ENCODE data around the gene PPP1R3F. TPM values are rescaled to one million over a fixed set of nuclear protein-coding genes. Genes with fewer than 3 reads are reported as not detected.

Gene PPP1R3F
- 1.2 and 2.2 TPM in 2 replicates for total RNA-seq (2011; cell fraction: chromatin; rRNA removed; ENCODE audit: low replicate concordance)
- 2.7 and 5.1 TPM in 2 replicates for total RNA-seq (2011; cell fraction: nucleolus; rRNA removed)
- 0.88 and 1.1 TPM in 2 replicates for total RNA-seq (2011; cell fraction: nucleoplasm; rRNA removed)
- 0.54 and 0.69 TPM in 2 replicates for total RNA-seq (2014; rRNA removed)
- total RNA-seq (2014; rRNA removed; fragmentation: Illumina TruSeq; extraction: Trizol) = 0.06 and 0.18 TPM in 2 replicates
- 0.57 and 0.91 TPM in 2 replicates for total RNA-seq (2015; rRNA removed; fragmentation: Illumina TruSeq; extraction: Trizol)
- total RNA-seq (2021) = 0.81 and 0.86 TPM in 2 replicates
- polyA plus RNA-seq (2011; rRNA removed) = 0.32 and 0.61 TPM in 2 replicates
- 0.38 and 0.52 TPM in 2 replicates for polyA plus RNA-seq (2011; cell fraction: cytosol; rRNA removed)
- 1.6 and 2.2 TPM in 2 replicates for polyA plus RNA-seq (2011; cell fraction: nucleus; rRNA removed)
- 0.39 and 1.00 TPM in 2 replicates for polyA plus RNA-seq (2012)
- polyA plus RNA-seq (2014; fragmentation: Illumina TruSeq; extraction: Trizol) = 0.16 and 0.32 TPM in 2 replicates
- under 1 TPM in 1 of 2 experiments, not detected in 1; 0.03 TPM for polyA plus RNA-seq (2014; fragmentation: Nextera tagmentation; extraction: Ambion mirVana)
- polyA plus RNA-seq (2014; rRNA removed) = 0.56 and 1.1 TPM in 2 replicates
- 0.18 and 0.36 TPM in 2 replicates for polyA minus RNA-seq (2011; rRNA and poly(A)+ RNA removed)
- not detected in 2 replicates for polyA minus RNA-seq (2011; cell fraction: cytosol; rRNA and poly(A)+ RNA removed)
- 3.0 and 3.4 TPM in 2 replicates for polyA minus RNA-seq (2011; cell fraction: nucleus; rRNA and poly(A)+ RNA removed)
- percentile 55 among the genes with signal in this experiment for Bru-seq, nascent RNA
- percentile 52 among the genes with signal in this experiment for BruChase-seq, experiment 1, labeled RNA remaining after a 2-hour chase
- BruChase-seq, experiment 2, labeled RNA remaining after a 6-hour chase = percentile 49 among the genes with signal in this experiment
- long read RNA-seq, experiment 1, partial matches to known transcripts = 0 of 1 reads
- long read RNA-seq, experiment 1, other reads (novel, unspliced or antisense) = 0 of 1 reads
- long read RNA-seq, experiment 2, partial matches to known transcripts = 0 of 2 reads
- long read RNA-seq, experiment 2, other reads (novel, unspliced or antisense) = 2 of 2 reads
- long read RNA-seq, experiment 3 = 0 reads

DNA sequence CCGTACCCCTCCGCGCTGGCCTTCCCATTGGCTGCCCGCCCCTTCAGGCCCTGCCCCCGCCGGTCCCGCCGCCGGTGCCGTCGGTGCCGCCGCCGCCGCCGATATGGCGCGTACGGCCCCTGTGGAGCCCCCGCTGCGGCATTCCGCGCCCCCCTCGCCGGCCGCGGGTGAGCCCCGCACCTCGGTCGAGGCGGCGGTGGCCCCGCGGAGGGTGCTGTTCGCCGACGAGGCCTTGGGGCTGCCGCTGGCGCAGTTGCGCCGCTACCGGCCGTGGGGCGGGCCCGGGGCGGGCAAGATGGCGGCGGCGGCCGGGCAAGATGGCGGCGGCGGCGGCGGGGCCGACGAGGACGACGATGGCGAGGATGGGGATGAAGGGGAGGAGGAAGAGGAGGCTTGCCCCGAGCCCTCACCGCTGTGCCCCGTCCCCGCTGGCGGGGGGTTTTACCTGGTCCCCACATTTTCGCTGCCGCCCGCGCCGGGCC, at the start of gene PPP1R3F:
TSS of gene PPP1R3F (plus strand) at position 27 of the 482 bp plus-strand sequence. CDS start at position 104, 77 bp downstream.
- intact Hi-C loops (cut with micrococcal nuclease) = no loop called here
- CTCF ChIA-PET (ENCODE audit: low intra/inter-chr PET ratio) = no interaction called here
- H3K9ac ChIP-seq (ENCODE audit: insufficient read depth in 1 of 2, low read depth in 2 of 2, low read length in 2 of 2) = peak within 1 kb of the TSS; percentile 81 to 89
- peak within 1 kb of the TSS; percentile 97 for H2AFZ ChIP-seq (ENCODE audit: low read depth, low read length)
- no peaks in the 10 kb centered on the region for H3K27me3 ChIP-seq (ENCODE audit: control insufficient read depth in 2 of 2, insufficient read depth in 2 of 2, low read length in 2 of 2)
- POLR2A ChIA-PET = no interaction called here
- peak within 1 kb of the TSS; percentile 90 for H3K4me2 ChIP-seq (ENCODE audit: insufficient read depth, low read length)
- no peaks in the 10 kb centered on the region for H3K9me1 ChIP-seq (ENCODE audit: control insufficient read depth, insufficient read depth, low read length)
- H3K36me3 ChIP-seq (ENCODE audit: control insufficient read depth, insufficient read depth, low read length) = 0 out of 3 replicates have a peak, but pooled peaks cover 3% of the 10 kb centered on the region
- FAIRE-seq = no peak
- H3K4me3 ChIP-seq = peak within 1 kb of the TSS; percentile 54
- no CpG with 5 or more reads among the region's 70 CpGs for WGBS (ENCODE audit: insufficient coverage, low coverage, missing lambda C conversion rate)
- peaks cover 32% of the 10 kb centered on the region for H3K79me2 ChIP-seq (ENCODE audit: control insufficient read depth, insufficient read depth, low read length)
- in situ Hi-C loops (cut with MboI) = no loop called here
- H4K20me1 ChIP-seq (replicated peaks; ENCODE audit: control insufficient read depth, insufficient read depth, low read length) = no peaks in the 10 kb centered on the region
- peak; percentile 6 for ATAC-seq
- no peaks in the 10 kb centered on the region for H3K9me3 ChIP-seq (replicated peaks; ENCODE audit: control insufficient read depth, insufficient read depth, low read depth, low read length)
- H3K27ac ChIP-seq (ENCODE audit: extremely low read depth, low read depth, low read length) = peak within 1 kb of the TSS; percentile 95
- no TSS peak for BruUV-seq (replicated peaks)
- H3K4me1 ChIP-seq (replicated peaks in 1 of 2; ENCODE audit: control insufficient read depth in 2 of 2, insufficient read depth in 2 of 2, low read length in 2 of 2) = peaks cover 25 to 28% of the 10 kb centered on the region in 2 experiments; a peak in 4 of 5 replicates
- DNase-seq (ENCODE audit: extremely low read depth in 1 of 4, low spot score in 3 of 4) = peak in 1 of 4 experiments; percentile 23
- TF ChIP-seq MXI1 (IDR thresholded peaks at IDR 0.05; ENCODE audit: low read depth, low read length) (no peak), SOX6 (IDR thresholded peaks at IDR 0.05) (no peak), RBFOX2 (IDR thresholded peaks at IDR 0.05; ENCODE audit: low read depth, low read length) (peak; percentile 65; the same call in 1 of the 2 replicates), MLX (CRISPR knock-in tag; conservative IDR thresholded peaks at IDR 0.05) (no peak), POLR2A (conservative IDR thresholded peaks at IDR 0.05) (no peak), ZFX (CRISPR knock-in tag; IDR thresholded peaks at IDR 0.05) (peak; percentile 58), THAP12 (CRISPR knock-in tag; IDR thresholded peaks at IDR 0.05) (no peak), ZNF277 (CRISPR knock-in tag; IDR thresholded peaks at IDR 0.05; ENCODE audit: borderline replicate concordance) (no peak), PHF8 (IDR thresholded peaks at IDR 0.05; ENCODE audit: borderline replicate concordance, low read length) (peak; percentile 62; the same call in 1 of the 2 replicates)
- TF ChIP-seq, protein P1, sequence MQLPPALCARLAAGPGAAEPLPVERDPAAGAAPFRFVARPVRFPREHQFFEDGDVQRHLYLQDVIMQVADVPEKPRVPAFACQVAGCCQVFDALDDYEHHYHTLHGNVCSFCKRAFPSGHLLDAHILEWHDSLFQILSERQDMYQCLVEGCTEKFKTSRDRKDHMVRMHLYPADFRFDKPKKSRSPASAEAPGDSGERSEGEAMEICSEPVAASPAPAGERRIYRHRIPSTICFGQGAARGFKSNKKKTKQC (CRISPR knock-in tag; IDR thresholded peaks at IDR 0.05) = no peak; the same call in 1 of the 2 replicates

Measured in K562 (cell line).